ENCODE measurements around the gene ITIH4.

The ITIH4 gene

GRCh38 chr3:52847726-52848125 lies 17.3 kb upstream of the ITIH4 start:
- no peak for DNase-seq

GRCh38 chr3:52847241-52847640 lies 16.8 kb upstream of the ITIH4 start:
- DNase-seq = no peak

GRCh38 chr3:52846432-52846965 lies 16.0 kb upstream of the ITIH4 start:
- no peak for DNase-seq

- no peak for DNase-seq
Observed at GRCh38 chr3:52845691-52846431, 15.4 kb upstream of the ITIH4 start.

GRCh38 chr3:52845157-52845556 lies 14.7 kb upstream of the ITIH4 start:
- peak; percentile 51 to 70 for DNase-seq

GRCh38 chr3:52844290-52844975 lies 14.0 kb upstream of the ITIH4 start:
- DNase-seq = peak; percentile 69 to 73

- no peak for DNase-seq
Observed at GRCh38 chr3:52843881-52844280, 13.4 kb upstream of the ITIH4 start.

GRCh38 chr3:52843108-52843865 lies 12.8 kb upstream of the ITIH4 start:
- peak; percentile 81 to 82 for DNase-seq

- peak; percentile 54 to 78 for DNase-seq
Observed at GRCh38 chr3:52842424-52842823, 12.0 kb upstream of the ITIH4 start.

GRCh38 chr3:52841981-52842340 lies 11.5 kb upstream of the ITIH4 start:
- DNase-seq = no peak

- DNase-seq = no peak
Observed at GRCh38 chr3:52841211-52841980, 10.9 kb upstream of the ITIH4 start.

- no peak for DNase-seq
Observed at GRCh38 chr3:52839892-52840545, 9.5 kb upstream of the ITIH4 start.

- DNase-seq = no peak
Observed at GRCh38 chr3:52839268-52839575, 8.8 kb upstream of the ITIH4 start.

- no peak for DNase-seq
Observed at GRCh38 chr3:52838561-52839267, 8.2 kb upstream of the ITIH4 start.

- no peak for DNase-seq
Observed at GRCh38 chr3:52836986-52837385, 6.5 kb upstream of the ITIH4 start.

- no peak for DNase-seq
Observed at GRCh38 chr3:52836471-52836845, 6.0 kb upstream of the ITIH4 start.

GRCh38 chr3:52835766-52836470 lies 5.4 kb upstream of the ITIH4 start:
- DNase-seq = no peak

GRCh38 chr3:52834871-52835501 lies 4.5 kb upstream of the ITIH4 start, which contains the start of gene MUSTN1:
Gene MUSTN1, minus strand, starts transcription at chr3:52835019. Its CDS starts 71 bp downstream, at chr3:52834948.
- no peak for DNase-seq

GRCh38 chr3:52833202-52833601 lies 2.7 kb upstream of the ITIH4 start:
- DNase-seq = no peak
